Measurements from ENCODE around the gene KIAA1671.

KIAA1671 gene

GRCh38 chr22:24965822-24966626, 13.5 kb downstream of the KIAA1671 start:
- no peak overlapping the region for H3K4me2 ChIP-seq
- no peak overlapping the region for H2AFZ ChIP-seq (ENCODE audit: low read depth)
- no peak overlapping the region for H3K27ac ChIP-seq
- no peak for TF ChIP-seq CTCF (conservative IDR thresholded peaks at IDR 0.05; ENCODE audit: low read depth, low read length)
- H3K4me3 ChIP-seq (IDR thresholded peaks at IDR 0.05; ENCODE audit: insufficient read depth, low read depth, low read length), result no peak overlapping the region
- no peaks in the 10 kb centered on the region for H3K79me2 ChIP-seq (ENCODE audit: insufficient read depth, low read depth)
- H3K36me3 ChIP-seq (ENCODE audit: insufficient read depth), result no peaks in the 10 kb centered on the region
- no peaks in the 10 kb centered on the region for H3K27me3 ChIP-seq (ENCODE audit: insufficient read depth, low read depth)
- no peaks in the 10 kb centered on the region for H3K4me1 ChIP-seq (ENCODE audit: low read depth, poor library complexity, severe bottlenecking)
- no peak overlapping the region for H3K9ac ChIP-seq
- no peaks in the 10 kb centered on the region for H4K20me1 ChIP-seq (ENCODE audit: insufficient read depth)

GRCh38 chr22:24968066-24968561, 15.6 kb downstream of the KIAA1671 start:
- no peaks in the 10 kb centered on the region for H4K20me1 ChIP-seq (ENCODE audit: insufficient read depth)
- H3K79me2 ChIP-seq (ENCODE audit: insufficient read depth, low read depth), result no peaks in the 10 kb centered on the region
- H3K36me3 ChIP-seq (ENCODE audit: insufficient read depth), result no peaks in the 10 kb centered on the region
- H3K9ac ChIP-seq, result no peak overlapping the region
- H3K4me3 ChIP-seq (IDR thresholded peaks at IDR 0.05; ENCODE audit: insufficient read depth, low read depth, low read length), result no peak overlapping the region
- no peaks in the 10 kb centered on the region for H3K4me1 ChIP-seq (ENCODE audit: low read depth, poor library complexity, severe bottlenecking)
- no peak overlapping the region for H3K4me2 ChIP-seq
- H3K27me3 ChIP-seq (ENCODE audit: insufficient read depth, low read depth), result no peaks in the 10 kb centered on the region
- H2AFZ ChIP-seq (ENCODE audit: low read depth), result no peak overlapping the region
- no peak overlapping the region for H3K27ac ChIP-seq
- TF ChIP-seq CTCF (conservative IDR thresholded peaks at IDR 0.05; ENCODE audit: low read depth, low read length), result no peak

- H4K20me1 ChIP-seq (ENCODE audit: insufficient read depth), result no peaks in the 10 kb centered on the region
- TF ChIP-seq CTCF (conservative IDR thresholded peaks at IDR 0.05; ENCODE audit: low read depth, low read length), result no peak
- H3K4me3 ChIP-seq (IDR thresholded peaks at IDR 0.05; ENCODE audit: insufficient read depth, low read depth, low read length), result no peak overlapping the region
- H3K9ac ChIP-seq, result no peak overlapping the region
- no peaks in the 10 kb centered on the region for H3K27me3 ChIP-seq (ENCODE audit: insufficient read depth, low read depth)
- no peak overlapping the region for H3K4me2 ChIP-seq
- no peaks in the 10 kb centered on the region for H3K4me1 ChIP-seq (ENCODE audit: low read depth, poor library complexity, severe bottlenecking)
- H3K27ac ChIP-seq, result no peak overlapping the region
- H2AFZ ChIP-seq (ENCODE audit: low read depth), result no peak overlapping the region
- no peaks in the 10 kb centered on the region for H3K36me3 ChIP-seq (ENCODE audit: insufficient read depth)
- no peaks in the 10 kb centered on the region for H3K79me2 ChIP-seq (ENCODE audit: insufficient read depth, low read depth)
Observed at GRCh38 chr22:24969560-24970301, 17.2 kb downstream of the KIAA1671 start.

- H3K79me2 ChIP-seq (ENCODE audit: insufficient read depth, low read depth), result no peaks in the 10 kb centered on the region
- H3K9ac ChIP-seq, result no peak overlapping the region
- H3K4me2 ChIP-seq, result no peak overlapping the region
- H4K20me1 ChIP-seq (ENCODE audit: insufficient read depth), result no peaks in the 10 kb centered on the region
- no peak overlapping the region for H2AFZ ChIP-seq (ENCODE audit: low read depth)
- no peaks in the 10 kb centered on the region for H3K36me3 ChIP-seq (ENCODE audit: insufficient read depth)
- H3K27me3 ChIP-seq (ENCODE audit: insufficient read depth, low read depth), result no peaks in the 10 kb centered on the region
- H3K4me1 ChIP-seq (ENCODE audit: low read depth, poor library complexity, severe bottlenecking), result no peaks in the 10 kb centered on the region
- H3K4me3 ChIP-seq (IDR thresholded peaks at IDR 0.05; ENCODE audit: insufficient read depth, low read depth, low read length), result no peak overlapping the region
- no peak overlapping the region for H3K27ac ChIP-seq
- no peak for TF ChIP-seq CTCF (conservative IDR thresholded peaks at IDR 0.05; ENCODE audit: low read depth, low read length)
Observed at GRCh38 chr22:24972369-24972768, 19.9 kb downstream of the KIAA1671 start.

Data from KMS-11 (cell line).